ENCODE results near the gene PPP4R3B.

Gene PPP4R3B

DNA sequence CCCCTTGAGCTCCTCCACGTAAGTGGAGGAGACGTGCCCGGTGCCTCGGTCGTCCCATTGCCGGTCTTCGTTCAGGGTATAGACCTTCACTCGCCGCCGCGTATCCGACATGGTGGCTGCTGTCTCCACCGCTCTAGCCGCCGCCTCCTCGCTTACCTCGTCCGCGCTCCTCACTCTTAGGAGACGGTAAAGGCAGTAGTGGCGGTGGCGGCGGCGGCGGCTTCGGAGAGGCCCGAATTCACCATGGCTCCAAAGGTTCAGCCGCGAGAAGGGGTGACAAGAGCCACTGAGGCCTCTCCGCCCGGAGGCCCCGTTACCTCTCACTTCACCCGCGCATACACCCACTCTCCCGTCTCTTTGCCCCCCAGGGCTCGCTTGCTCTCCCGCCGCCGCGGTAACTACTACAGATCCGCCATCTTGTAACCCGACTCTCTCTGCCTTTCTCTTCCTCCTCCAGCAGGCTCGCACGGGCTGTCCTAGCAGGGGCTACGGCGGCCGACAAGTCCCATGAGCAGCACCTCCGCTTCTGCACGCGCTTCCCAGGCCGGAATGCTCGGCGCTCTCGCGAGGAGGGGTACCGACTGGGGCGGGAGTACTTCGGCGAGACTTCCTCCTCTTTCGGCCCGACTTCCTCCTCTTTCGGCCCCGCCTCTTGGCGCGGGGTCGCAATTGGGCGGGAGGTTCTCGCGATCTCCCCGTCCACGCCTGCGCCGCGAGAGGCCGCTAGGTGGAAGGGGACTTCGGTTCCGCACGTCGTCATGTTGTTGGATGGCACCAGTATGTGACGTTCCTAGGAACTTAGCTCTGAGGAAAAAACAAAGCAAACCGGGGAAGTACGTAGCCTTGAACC lies at the start of gene PPP4R3B:
TSS of gene PPP4R3B (minus strand) at position 448 of the 850 bp plus-strand sequence. CDS start at position 111, 337 bp downstream.
- Mint-ChIP-seq H3K27me3 (no peaks in the 10 kb centered on the region), H3K27ac (no peak within 1 kb of the TSS), H3K4me1 (ENCODE audit: low read depth) (peaks cover 37% of the 10 kb centered on the region), H3K9me3 (no peaks in the 10 kb centered on the region), H3K36me3 (ENCODE audit: low read depth) (peaks cover 36% of the 10 kb centered on the region), H3K4me3 (no peak within 1 kb of the TSS)

DNA sequence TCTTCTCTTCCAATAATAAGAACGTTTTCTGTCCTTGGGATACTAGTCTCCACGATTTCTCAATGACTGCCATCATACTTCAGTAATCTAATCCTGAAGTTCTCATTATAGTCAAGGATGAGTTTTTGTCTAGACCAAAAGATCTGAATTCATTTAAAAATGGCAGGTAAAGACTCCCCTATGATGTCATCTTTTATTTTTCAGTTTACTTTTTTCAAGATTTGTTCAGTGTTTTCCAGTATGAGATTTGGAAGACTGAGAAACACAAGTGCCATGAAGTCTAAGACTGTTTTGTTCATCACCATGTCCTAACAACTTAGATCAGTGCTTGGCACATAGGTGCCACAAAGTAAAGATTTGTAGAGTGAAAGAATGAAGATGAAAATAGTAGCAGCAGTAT lies 35.8 kb upstream of the PPP4R3B start:
- H3K36me3 Mint-ChIP-seq (ENCODE audit: low read depth), result peaks cover 73% of the 10 kb centered on the region
- no peaks in the 10 kb centered on the region for H3K27me3 Mint-ChIP-seq
- H3K27ac Mint-ChIP-seq, result no peak overlapping the region
- H3K4me3 Mint-ChIP-seq, result no peak overlapping the region
- H3K4me1 Mint-ChIP-seq (ENCODE audit: low read depth), result no peaks in the 10 kb centered on the region
- H3K9me3 Mint-ChIP-seq, result no peaks in the 10 kb centered on the region

DNA sequence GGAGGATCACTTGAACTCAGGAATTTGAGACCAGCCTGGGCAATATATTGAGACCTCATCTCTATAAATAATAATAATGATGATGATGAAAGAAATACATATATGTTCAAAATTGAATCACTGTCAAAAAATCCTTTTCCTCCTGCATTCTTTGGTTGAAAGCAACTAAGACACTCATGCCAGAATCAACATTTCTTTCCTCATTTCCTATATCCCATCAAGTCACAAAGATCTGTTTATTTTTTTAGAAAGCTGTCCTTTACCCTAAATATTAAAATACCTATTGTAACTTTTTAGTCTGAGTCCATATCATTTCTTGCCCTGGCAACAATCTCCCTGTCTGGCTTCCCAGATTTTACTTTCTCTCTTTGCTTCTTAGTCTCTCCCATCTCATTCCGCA lies 31.8 kb upstream of the PPP4R3B start:
- Mint-ChIP-seq H3K36me3 (ENCODE audit: low read depth) (peaks cover 55% of the 10 kb centered on the region), H3K4me3 (no peak overlapping the region), H3K27me3 (no peaks in the 10 kb centered on the region), H3K27ac (no peak overlapping the region), H3K4me1 (ENCODE audit: low read depth) (no peaks in the 10 kb centered on the region), H3K9me3 (no peaks in the 10 kb centered on the region)

DNA sequence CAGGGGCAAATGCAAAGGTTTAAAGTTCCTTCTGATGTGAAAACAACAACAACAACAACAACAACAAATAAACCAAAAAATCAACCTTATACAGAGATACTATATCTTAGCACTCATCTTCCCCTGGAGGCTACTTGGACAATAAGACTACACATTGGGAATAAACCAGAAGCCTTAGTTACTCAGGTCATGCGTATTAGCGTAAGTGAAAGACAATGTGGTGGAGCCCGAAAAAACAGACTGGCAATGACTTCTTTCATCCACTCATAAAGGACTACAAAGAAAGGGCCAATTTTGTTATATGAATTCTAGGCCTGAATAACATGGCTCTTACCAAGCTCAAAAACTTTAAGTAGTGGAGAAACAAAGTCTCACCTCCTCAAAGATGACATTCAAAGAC lies 19.4 kb upstream of the PPP4R3B start:
- Mint-ChIP-seq H3K27me3 (no peaks in the 10 kb centered on the region), H3K36me3 (ENCODE audit: low read depth) (peaks cover 55% of the 10 kb centered on the region), H3K27ac (no peak overlapping the region), H3K9me3 (no peaks in the 10 kb centered on the region), H3K4me3 (no peak overlapping the region), H3K4me1 (ENCODE audit: low read depth) (no peaks in the 10 kb centered on the region)

DNA sequence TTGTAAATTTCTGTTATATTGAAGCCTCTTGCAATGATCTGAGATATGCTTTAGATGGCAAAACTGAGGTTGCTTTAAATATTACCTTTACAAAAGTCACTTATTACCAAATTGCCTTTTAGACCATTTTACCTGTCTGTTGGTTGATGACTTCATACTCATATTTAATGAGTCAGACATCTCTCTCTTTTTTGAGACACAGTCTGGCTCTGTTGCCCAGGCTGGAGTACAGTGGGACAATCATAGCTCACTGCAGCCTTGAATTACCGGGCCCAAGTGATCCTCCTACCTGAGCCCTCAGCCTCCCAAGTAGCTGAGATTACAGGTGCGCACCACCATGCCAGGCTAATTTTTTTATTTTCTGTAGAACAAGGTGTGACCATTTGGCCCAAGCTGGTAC lies 11.5 kb upstream of the PPP4R3B start:
- Mint-ChIP-seq H3K9me3 (no peaks in the 10 kb centered on the region), H3K27me3 (no peaks in the 10 kb centered on the region), H3K27ac (no peak overlapping the region), H3K4me3 (no peak overlapping the region), H3K36me3 (ENCODE audit: low read depth) (peaks cover 53% of the 10 kb centered on the region), H3K4me1 (ENCODE audit: low read depth) (peaks cover 20% of the 10 kb centered on the region)

DNA sequence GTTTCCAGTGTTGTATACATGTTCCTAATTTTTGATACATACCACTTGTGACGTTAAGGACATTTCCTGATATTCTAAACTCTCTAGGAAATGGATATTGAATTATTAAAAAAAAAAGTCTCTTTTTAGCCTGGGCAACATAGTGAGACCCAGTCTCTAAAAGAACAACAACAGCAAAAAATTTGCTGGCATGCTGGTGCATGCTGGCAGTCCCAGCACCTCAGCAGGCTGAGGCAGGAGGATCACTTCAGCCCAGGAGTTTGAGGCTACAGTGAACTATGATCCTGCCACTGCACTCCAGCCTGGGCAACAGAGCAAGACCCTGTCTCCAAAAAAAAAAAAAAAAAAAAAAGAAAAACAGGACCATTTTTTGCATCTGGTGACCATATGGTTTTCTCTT lies 10.5 kb upstream of the PPP4R3B start:
- Mint-ChIP-seq H3K27me3 (no peaks in the 10 kb centered on the region), H3K4me1 (ENCODE audit: low read depth) (peaks cover 20% of the 10 kb centered on the region), H3K27ac (no peak overlapping the region), H3K36me3 (ENCODE audit: low read depth) (peaks cover 56% of the 10 kb centered on the region), H3K9me3 (no peaks in the 10 kb centered on the region), H3K4me3 (no peak overlapping the region)

DNA sequence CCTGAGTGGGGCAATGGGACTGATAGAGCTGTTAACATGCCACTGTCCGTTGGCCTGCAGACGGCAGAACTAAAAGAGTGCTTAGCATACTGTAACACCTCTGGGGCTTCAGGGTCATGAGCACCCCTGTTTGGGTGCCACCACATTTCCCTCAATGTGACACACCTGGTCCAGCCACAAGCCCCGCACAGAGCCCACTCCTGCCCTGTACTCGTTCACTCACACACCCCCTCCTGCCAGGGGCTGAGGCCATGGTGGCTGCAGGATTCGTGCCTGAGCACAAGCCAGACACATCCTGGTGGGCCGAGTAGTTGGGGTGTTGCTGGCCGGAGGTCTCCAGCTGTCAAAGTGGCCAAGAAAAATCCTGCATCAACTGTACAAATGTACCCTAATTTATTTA lies 4.4 kb upstream of the PPP4R3B start:
- Mint-ChIP-seq H3K27me3 (no peaks in the 10 kb centered on the region), H3K9me3 (no peaks in the 10 kb centered on the region), H3K4me3 (no peak overlapping the region), H3K4me1 (ENCODE audit: low read depth) (peaks cover 13% of the 10 kb centered on the region), H3K36me3 (ENCODE audit: low read depth) (peaks cover 29% of the 10 kb centered on the region), H3K27ac (no peak overlapping the region)

DNA sequence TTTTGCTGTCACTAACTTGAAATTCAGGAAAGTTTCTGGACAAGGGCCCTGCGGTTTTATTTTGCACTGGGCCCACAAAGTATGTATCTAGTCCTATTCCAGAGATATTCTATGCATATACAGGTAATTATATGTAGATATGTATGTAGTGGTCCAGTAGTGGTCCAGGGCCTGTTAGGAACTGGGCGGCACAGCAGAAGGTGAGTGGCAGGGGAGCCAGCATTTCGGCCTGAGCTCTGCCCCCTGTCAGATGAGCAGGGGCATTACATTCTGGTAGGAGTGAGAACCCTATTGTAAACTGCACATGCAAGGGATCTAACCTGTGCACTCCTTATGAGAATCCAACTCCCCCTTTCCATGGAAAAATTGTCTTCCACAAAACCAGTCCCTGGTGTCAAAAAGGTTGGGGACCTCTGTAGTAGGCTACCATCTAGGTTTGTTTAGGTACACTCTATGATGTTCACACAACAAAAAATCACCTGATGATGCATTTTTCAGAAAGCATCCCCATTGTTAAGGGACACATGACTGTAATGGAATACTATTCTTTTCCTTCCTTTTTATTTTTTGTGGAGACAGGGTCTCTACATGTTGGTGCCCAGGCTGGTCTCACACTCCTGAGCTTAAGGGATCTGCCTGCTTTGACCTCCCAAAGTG lies 2.8 kb upstream of the PPP4R3B start:
- H3K9me3 Mint-ChIP-seq, result no peaks in the 10 kb centered on the region
- peaks cover 19% of the 10 kb centered on the region for H3K36me3 Mint-ChIP-seq (ENCODE audit: low read depth)

DNA sequence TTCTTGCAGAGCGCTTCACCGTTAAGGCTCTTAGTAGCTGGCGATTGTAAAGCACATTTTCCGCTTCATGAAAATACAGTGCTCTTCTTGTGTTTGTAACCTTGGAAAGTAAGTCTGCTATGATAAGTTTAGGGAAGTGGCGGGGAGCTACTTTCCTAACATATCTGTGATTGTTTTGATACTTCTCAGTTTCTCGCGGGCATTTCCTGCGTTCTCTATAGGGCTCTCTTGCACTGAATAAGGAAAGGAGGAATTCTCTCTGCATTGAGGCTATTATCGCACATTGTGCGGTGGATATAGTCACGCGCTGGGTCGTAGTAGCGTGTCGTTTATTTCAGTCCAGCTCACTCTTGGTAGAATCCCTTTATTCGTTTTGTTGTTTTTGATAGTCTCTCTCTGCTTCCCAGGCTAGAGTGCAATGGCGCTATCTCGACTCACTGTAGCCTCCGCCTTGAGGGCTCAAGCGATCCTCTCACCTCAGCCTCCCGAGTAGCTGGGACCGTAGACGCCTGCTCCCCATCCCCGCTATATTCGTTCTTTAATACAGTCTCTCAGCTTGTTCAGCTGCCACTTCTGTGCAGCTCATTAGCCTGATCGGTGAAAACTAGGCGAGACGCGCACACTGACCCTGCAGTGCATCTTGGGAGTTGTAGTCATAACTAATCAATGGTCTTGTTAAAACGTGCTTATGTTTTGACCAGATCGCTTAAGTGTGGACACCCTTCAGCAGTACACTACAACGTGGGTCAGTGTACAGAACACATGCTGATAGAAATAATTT lies 1.0 kb upstream of the PPP4R3B start:
- no peak overlapping the region for H3K27ac Mint-ChIP-seq
- no peaks in the 10 kb centered on the region for H3K9me3 Mint-ChIP-seq
- H3K4me1 Mint-ChIP-seq (ENCODE audit: low read depth), result peaks cover 30% of the 10 kb centered on the region
- H3K4me3 Mint-ChIP-seq, result no peak overlapping the region
- H3K27me3 Mint-ChIP-seq, result no peaks in the 10 kb centered on the region
- peaks cover 27% of the 10 kb centered on the region for H3K36me3 Mint-ChIP-seq (ENCODE audit: low read depth)

More for the DNA sequence above, 2.8 kb upstream of the PPP4R3B start:
- peaks cover 18% of the 10 kb centered on the region for H3K4me1 Mint-ChIP-seq (ENCODE audit: low read depth)
- no peaks in the 10 kb centered on the region for H3K27me3 Mint-ChIP-seq
- no peak overlapping the region for H3K4me3 Mint-ChIP-seq
- peak overlapping the region; percentile 71 for H3K27ac Mint-ChIP-seq

DNA sequence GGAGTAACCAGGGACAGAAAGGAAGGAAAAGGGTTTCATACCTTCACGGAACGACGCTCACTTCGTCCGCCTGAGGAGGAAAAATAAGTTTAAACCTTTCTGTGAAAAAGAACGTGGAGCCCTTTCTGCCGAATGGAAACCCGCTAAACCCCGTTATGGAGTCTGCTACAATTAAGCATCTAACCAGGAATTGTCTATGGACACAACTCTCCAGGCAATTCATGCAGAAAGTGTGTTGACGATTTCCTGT lies 528 bp upstream of the PPP4R3B start:
- Mint-ChIP-seq H3K36me3 (ENCODE audit: low read depth) (peaks cover 32% of the 10 kb centered on the region), H3K4me1 (ENCODE audit: low read depth) (peaks cover 35% of the 10 kb centered on the region), H3K27ac (no peak overlapping the region)

DNA sequence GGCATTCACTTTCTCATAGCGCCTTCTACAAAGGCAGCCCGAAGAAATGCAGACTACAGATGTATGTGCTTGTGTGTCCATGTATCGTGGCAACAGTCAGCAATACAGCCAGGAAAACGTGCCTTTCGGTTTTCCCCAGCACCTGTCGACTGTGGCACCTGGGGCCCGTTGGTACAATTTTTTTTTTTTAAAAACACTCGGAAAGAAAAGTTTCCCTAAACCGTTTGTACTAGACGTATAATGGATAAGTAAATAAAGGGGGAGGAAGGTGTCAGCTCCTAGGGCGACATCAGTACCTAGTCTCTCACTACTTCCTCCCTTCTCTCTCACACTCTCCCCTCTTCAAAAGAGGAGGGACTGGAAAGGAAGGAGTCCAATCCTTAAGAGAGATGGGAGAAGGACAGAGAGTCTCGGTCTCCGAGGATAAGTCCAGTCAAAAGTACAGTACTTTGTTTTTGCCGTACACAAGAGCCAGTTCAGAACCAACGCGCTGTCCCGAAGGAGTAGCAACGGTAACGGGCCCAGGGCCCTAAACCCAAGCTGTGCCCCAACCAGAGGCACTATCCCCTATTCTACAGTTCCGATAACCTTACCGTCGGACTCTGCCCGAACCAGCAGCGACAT lies 759 bp downstream of the PPP4R3B start:
- Mint-ChIP-seq H3K27ac (no peak overlapping the region), H3K27me3 (no peaks in the 10 kb centered on the region), H3K9me3 (no peaks in the 10 kb centered on the region), H3K36me3 (ENCODE audit: low read depth) (peaks cover 43% of the 10 kb centered on the region), H3K4me1 (ENCODE audit: low read depth) (peaks cover 37% of the 10 kb centered on the region), H3K4me3 (no peak overlapping the region)

More for the DNA sequence above, 528 bp upstream of the PPP4R3B start:
- H3K9me3 Mint-ChIP-seq, result no peaks in the 10 kb centered on the region
- no peak overlapping the region for H3K4me3 Mint-ChIP-seq
- no peaks in the 10 kb centered on the region for H3K27me3 Mint-ChIP-seq

DNA sequence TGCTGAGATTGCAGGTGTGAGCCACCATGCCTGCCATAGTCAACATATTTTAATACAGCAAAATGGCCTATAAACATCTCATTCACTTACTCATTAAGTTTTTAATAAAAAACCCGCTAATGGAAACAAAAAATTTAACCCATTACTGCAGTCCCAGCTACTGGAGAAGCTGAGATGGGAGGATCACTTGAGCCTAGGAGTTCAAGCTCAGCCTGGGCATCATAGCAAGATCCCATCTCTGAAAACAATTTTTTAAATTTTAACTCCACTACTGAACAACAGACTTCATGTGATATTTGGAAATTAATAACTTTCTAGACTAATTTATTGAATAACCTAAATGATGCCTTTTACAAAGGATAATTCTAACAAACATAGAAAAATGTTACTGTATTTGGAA lies 5.4 kb downstream of the PPP4R3B start:
- Mint-ChIP-seq H3K4me1 (ENCODE audit: low read depth) (peaks cover 64% of the 10 kb centered on the region), H3K4me3 (no peak overlapping the region), H3K27ac (no peak overlapping the region), H3K9me3 (no peaks in the 10 kb centered on the region), H3K27me3 (no peaks in the 10 kb centered on the region), H3K36me3 (ENCODE audit: low read depth) (peaks cover 59% of the 10 kb centered on the region)

DNA sequence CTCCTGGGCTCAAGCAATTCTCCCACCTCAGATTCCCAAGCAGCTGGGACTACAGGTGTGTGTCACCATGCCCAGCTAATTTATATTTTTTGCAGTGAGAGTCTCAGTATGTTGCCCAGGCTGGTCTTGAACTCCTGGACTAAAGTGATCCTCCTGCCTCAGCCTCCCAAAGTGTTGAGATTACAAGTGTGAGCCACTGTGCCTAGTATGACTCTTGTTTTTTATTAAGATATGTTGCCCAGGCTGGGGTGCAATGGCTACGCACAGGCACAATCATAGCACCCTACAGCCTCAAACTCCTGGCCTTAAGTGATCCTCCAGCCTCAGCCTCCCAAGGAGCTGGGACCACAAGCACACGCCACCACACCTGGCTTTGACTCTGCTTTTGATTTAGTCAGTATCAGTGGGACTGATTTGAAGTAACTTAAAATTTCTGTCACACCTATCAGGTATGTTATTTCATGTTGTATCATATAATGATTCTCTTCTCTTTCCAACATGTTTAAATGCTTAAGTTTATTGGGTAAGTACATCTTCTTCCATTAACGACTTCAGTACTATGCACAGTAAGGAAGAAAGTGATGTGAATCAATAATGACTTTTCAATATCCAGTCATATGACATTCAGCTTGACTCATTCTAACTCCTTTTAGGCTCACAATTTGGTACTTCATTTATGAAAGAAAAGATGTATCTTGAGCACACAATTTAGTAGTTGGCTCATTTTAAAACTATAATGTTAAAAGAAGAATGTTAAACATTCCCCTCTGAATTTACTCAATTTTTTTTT lies 6.3 kb downstream of the PPP4R3B start:
- H3K36me3 Mint-ChIP-seq (ENCODE audit: low read depth), result peaks cover 62% of the 10 kb centered on the region
- H3K9me3 Mint-ChIP-seq, result no peaks in the 10 kb centered on the region
- H3K4me3 Mint-ChIP-seq, result no peak overlapping the region
- H3K27ac Mint-ChIP-seq, result peak overlapping the region; percentile 74
- peaks cover 64% of the 10 kb centered on the region for H3K4me1 Mint-ChIP-seq (ENCODE audit: low read depth)
- H3K27me3 Mint-ChIP-seq, result no peaks in the 10 kb centered on the region

DNA sequence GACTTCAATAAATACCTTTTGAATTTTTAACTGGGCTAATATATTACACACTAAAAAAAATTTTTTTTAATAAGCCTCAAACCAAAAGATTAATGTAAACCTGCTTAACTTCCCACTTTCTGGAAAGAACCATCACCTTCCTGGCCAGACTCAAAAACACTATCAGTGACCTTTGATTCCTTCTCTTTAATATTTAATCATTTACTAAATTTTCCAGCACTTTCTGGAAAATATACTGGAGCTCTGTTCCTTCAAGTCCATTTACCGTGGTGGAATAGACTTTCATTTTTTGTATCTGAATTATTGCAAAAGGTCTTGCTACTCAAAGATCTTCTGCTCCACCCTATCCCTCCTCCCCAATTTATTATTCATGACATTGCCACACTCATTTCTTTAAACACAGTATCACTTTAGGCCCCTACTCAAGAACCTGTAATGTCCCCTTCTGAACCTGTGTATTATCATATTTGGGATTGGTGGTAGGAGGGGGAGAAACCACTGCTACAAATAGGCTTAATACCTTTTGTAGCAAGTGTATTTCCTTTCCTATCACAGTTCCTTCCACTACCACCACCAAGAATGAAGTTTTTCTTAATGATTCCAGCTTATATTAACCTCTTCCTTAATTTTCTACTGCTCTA lies 7.4 kb downstream of the PPP4R3B start:
- Mint-ChIP-seq H3K4me3 (no peak overlapping the region), H3K27me3 (no peaks in the 10 kb centered on the region), H3K27ac (peak overlapping the region; percentile 74), H3K36me3 (ENCODE audit: low read depth) (peaks cover 57% of the 10 kb centered on the region), H3K9me3 (no peaks in the 10 kb centered on the region), H3K4me1 (ENCODE audit: low read depth) (peaks cover 58% of the 10 kb centered on the region)

Data from stimulated activated naive CD8-positive, alpha-beta T cell treated with anti-CD3 and anti-CD28 coated beads, Interleukin-15, Interleukin-2, amounts not matched to agents 100 ng/mL and 50 ng/mL, for 24 hours (primary cell).